ENCODE measurements around the gene PWP2. TPM values are rescaled to one million over a fixed set of nuclear protein-coding genes. Genes with fewer than 3 reads are reported as not detected.

Gene PWP2
- total and polyA plus RNA-seq, 2 donors (not counting 1 experiment from before 2014, with no cell fraction given), result 3.6 to 13.5 TPM

DNA sequence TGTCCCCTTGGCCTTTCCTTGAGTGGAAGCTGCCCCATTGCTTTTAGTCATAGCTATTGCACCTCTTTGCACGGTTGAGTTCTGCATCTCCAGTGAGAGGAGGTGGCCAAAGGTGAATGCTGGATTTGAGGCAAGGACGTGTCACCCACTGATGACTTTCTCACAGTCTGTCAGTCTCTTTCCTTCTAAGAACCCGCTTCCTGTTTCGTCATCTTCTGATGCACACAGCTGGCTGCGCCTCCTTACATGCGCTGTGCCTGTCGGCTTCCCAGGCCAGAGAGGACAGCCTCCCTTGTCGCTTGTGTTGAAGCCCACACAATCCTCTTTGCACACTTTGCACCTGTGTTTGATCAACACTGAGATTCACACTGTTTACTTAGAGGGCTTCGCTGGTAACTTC is 41.8 kb upstream of the PWP2 start:
- Mint-ChIP-seq H3K27ac (peak overlapping the region; percentile 78), H3K4me3 (no peak overlapping the region), H3K27me3 (no peaks in the 10 kb centered on the region), H3K4me1 (peaks cover 13% of the 10 kb centered on the region), H3K9me3 (ENCODE audit: insufficient read depth) (no peaks in the 10 kb centered on the region)
- peak; percentile 67 for DNase-seq
- Histone ChIP-seq H3K4me1 (ENCODE audit: control insufficient read depth in 2 of 2, insufficient read depth in 2 of 2, low read length in 2 of 2) (peaks cover 0 to 13% of the 10 kb centered on the region in 2 donors), H3K79me2 (ENCODE audit: control insufficient read depth, insufficient read depth, low read length) (peaks cover 60% of the 10 kb centered on the region), H3K9ac (ENCODE audit: low read length) (no peak overlapping the region), H3K4me3 (ENCODE audit: control extremely low read depth in 1 of 5, extremely low read depth in 1 of 5, insufficient read depth in 1 of 5, low read depth in 2 of 5, low read length in 4 of 5) (no peak overlapping the region), H4K20me1 (ENCODE audit: control insufficient read depth, insufficient read depth, low read length, poor library complexity, severe bottlenecking) (peaks cover 27% of the 10 kb centered on the region), H3K27ac (ENCODE audit: low read length in 2 of 2) (peak overlapping the region; percentile 21 to 61), H3K27me3 (replicated peaks in 1 of 4; ENCODE audit: control extremely low read depth in 1 of 4, control insufficient read depth in 3 of 4, insufficient read depth in 4 of 4, low read length in 3 of 4) (no peaks in the 10 kb centered on the region), H3K4me2 (replicated peaks; ENCODE audit: low read depth, low read length, poor library complexity, severe bottlenecking) (no peak overlapping the region), H2AFZ (ENCODE audit: insufficient read depth, low read depth, low read length, poor library complexity, severe bottlenecking) (no peak overlapping the region), H3K9me3 (ENCODE audit: control extremely low read depth in 1 of 3, control insufficient read depth in 2 of 3, insufficient read depth in 1 of 3, low read length in 2 of 3) (no peaks in the 10 kb centered on the region), H3K36me3 (replicated peaks in 1 of 2; ENCODE audit: control extremely low read depth in 1 of 2, control insufficient read depth in 1 of 2, extremely low read depth in 1 of 2, insufficient read depth in 2 of 2, low read length in 1 of 2) (peaks cover 7 to 79% of the 10 kb centered on the region in 2 experiments)
- ATAC-seq (ENCODE audit: low read depth), result peak; percentile 90
- CTCF ChIA-PET, result no interaction called here
- POLR2A ChIA-PET, result no interaction called here
- WGBS (ENCODE audit: insufficient coverage), result 55% methylated on average over 7 of the region's 9 CpGs
- TF ChIP-seq, protein P1, sequence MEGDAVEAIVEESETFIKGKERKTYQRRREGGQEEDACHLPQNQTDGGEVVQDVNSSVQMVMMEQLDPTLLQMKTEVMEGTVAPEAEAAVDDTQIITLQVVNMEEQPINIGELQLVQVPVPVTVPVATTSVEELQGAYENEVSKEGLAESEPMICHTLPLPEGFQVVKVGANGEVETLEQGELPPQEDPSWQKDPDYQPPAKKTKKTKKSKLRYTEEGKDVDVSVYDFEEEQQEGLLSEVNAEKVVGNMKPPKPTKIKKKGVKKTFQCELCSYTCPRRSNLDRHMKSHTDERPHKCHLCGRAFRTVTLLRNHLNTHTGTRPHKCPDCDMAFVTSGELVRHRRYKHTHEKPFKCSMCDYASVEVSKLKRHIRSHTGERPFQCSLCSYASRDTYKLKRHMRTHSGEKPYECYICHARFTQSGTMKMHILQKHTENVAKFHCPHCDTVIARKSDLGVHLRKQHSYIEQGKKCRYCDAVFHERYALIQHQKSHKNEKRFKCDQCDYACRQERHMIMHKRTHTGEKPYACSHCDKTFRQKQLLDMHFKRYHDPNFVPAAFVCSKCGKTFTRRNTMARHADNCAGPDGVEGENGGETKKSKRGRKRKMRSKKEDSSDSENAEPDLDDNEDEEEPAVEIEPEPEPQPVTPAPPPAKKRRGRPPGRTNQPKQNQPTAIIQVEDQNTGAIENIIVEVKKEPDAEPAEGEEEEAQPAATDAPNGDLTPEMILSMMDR (IDR thresholded peaks at IDR 0.05), result no peak
- no peak for TF ChIP-seq EZH2 (IDR thresholded peaks at IDR 0.05; ENCODE audit: borderline replicate concordance, insufficient read depth, low read depth, low read length, poor library complexity, severe bottlenecking)
- intact Hi-C loops (cut with micrococcal nuclease), result no loop called here

DNA sequence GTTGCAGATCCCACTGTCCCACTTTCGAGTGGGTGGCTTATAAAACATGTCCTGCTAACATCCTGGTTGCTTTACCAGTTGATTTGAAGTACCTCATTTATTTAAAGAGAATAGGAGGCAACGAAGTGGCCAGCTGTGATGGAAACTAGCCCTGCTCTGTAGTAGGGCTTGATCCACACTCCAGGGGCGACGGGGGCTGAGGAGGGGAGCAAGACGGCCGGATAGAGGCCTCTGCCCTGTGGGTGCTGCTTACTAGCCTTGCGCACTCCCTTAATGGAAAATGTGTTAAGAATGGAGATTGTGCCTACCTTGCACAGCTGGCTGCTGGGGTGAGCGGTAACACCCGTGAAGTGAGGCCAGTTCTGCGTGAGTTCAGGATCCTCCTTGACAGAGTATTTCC is 41.1 kb upstream of the PWP2 start:
- TF ChIP-seq, protein P1 (IDR thresholded peaks at IDR 0.05), result no peak
- TF ChIP-seq EZH2 (IDR thresholded peaks at IDR 0.05; ENCODE audit: borderline replicate concordance, insufficient read depth, low read depth, low read length, poor library complexity, severe bottlenecking), result no peak
- Histone ChIP-seq H3K27ac (ENCODE audit: low read length in 2 of 2) (peak overlapping the region; percentile 19 to 61), H3K79me2 (ENCODE audit: control insufficient read depth, insufficient read depth, low read length) (peaks cover 63% of the 10 kb centered on the region), H2AFZ (ENCODE audit: insufficient read depth, low read depth, low read length, poor library complexity, severe bottlenecking) (no peak overlapping the region), H3K27me3 (replicated peaks in 1 of 4; ENCODE audit: control extremely low read depth in 1 of 4, control insufficient read depth in 3 of 4, insufficient read depth in 4 of 4, low read length in 3 of 4) (no peaks in the 10 kb centered on the region), H3K9ac (ENCODE audit: low read length) (no peak overlapping the region), H3K9me3 (ENCODE audit: control extremely low read depth in 1 of 3, control insufficient read depth in 2 of 3, insufficient read depth in 1 of 3, low read length in 2 of 3) (no peaks in the 10 kb centered on the region), H4K20me1 (ENCODE audit: control insufficient read depth, insufficient read depth, low read length, poor library complexity, severe bottlenecking) (peaks cover 33% of the 10 kb centered on the region), H3K4me1 (ENCODE audit: control insufficient read depth in 2 of 2, insufficient read depth in 2 of 2, low read length in 2 of 2) (peaks cover 0 to 13% of the 10 kb centered on the region in 2 donors), H3K4me3 (ENCODE audit: control extremely low read depth in 1 of 5, extremely low read depth in 1 of 5, insufficient read depth in 1 of 5, low read depth in 2 of 5, low read length in 4 of 5) (no peak overlapping the region), H3K4me2 (replicated peaks; ENCODE audit: low read depth, low read length, poor library complexity, severe bottlenecking) (no peak overlapping the region), H3K36me3 (replicated peaks in 1 of 2; ENCODE audit: control extremely low read depth in 1 of 2, control insufficient read depth in 1 of 2, extremely low read depth in 1 of 2, insufficient read depth in 2 of 2, low read length in 1 of 2) (peaks cover 7 to 85% of the 10 kb centered on the region in 2 experiments)
- peak overlapping the region; percentile 70 for H3K27ac Mint-ChIP-seq
- ChIA-PET CTCF (no interaction called here), POLR2A (no interaction called here)
- 83% methylated on average over 6 of the region's 10 CpGs for WGBS (ENCODE audit: insufficient coverage)
- H3K27me3 Mint-ChIP-seq, result no peaks in the 10 kb centered on the region
- intact Hi-C loops (cut with micrococcal nuclease), result no loop called here
- H3K4me3 Mint-ChIP-seq, result no peak overlapping the region
- H3K4me1 Mint-ChIP-seq, result peaks cover 13% of the 10 kb centered on the region
- no peaks in the 10 kb centered on the region for H3K9me3 Mint-ChIP-seq (ENCODE audit: insufficient read depth)
- DNase-seq (no peak), ATAC-seq (ENCODE audit: low read depth) (no peak)

Data from B cell (primary cell).